ENCODE data around the gene MRPL38.
A peak's percentile ranks its signal among the peaks of the same experiment; 100 is the strongest.
"Not testable (repeated sequence)": the region's sequence is repeated elsewhere in the genome, so short reads cannot be mapped to it uniquely, and the experiment has no call there.

MRPL38 gene

DNA sequence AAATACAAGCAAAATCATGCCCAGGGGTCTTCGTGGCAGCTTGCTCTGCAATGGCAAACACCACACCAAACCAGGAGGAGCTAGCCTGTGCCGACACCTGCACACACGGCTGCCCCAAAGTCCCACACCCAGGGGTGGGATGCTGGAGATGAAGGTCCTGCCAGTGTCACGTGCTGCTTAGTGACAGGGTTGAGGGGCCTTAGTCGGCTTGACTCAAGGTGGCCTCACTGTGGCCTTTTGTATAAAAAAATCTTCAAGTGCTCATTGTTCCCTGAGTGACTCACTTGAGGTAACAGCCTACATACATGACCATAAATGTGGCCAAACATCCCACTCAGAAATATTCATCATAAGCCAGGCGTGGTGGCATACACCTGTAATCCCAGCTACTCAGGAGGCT, 15.2 kb downstream of the MRPL38 start:
- no peak overlapping the region for H3K27ac ChIP-seq
- no peak for TF ChIP-seq CTCF (conservative IDR thresholded peaks at IDR 0.05)

- no peak overlapping the region for H3K27ac ChIP-seq
- TF ChIP-seq CTCF (conservative IDR thresholded peaks at IDR 0.05) = no peak
Observed at GRCh38 chr17:75888484-75888883, 16.2 kb downstream of the MRPL38 start.

- H3K27ac ChIP-seq = not testable (repeated sequence)
Observed at GRCh38 chr17:75885860-75886259, 18.8 kb downstream of the MRPL38 start.

DNA sequence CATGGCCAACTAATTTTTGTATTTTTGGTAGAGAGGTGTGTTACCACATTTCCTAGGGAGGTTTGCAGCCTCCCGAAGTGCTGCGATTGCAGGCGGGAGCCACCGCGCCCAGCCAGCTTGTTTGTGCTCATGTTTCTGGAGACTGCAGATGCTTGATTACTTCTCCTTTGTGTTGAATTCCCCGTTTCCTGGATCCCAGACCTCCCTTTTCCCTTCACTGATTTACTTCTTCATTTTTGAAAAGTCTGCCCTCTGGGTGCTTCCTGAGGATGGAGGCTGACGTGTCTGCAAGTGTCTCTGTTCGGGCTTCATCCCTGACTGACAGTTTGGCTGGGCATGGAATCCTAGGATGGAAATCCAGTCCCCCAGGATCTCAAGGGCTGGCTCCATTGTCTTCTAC, 19.3 kb downstream of the MRPL38 start:
- no peak overlapping the region for H3K27ac ChIP-seq
- no peak for TF ChIP-seq CTCF (conservative IDR thresholded peaks at IDR 0.05)

DNA sequence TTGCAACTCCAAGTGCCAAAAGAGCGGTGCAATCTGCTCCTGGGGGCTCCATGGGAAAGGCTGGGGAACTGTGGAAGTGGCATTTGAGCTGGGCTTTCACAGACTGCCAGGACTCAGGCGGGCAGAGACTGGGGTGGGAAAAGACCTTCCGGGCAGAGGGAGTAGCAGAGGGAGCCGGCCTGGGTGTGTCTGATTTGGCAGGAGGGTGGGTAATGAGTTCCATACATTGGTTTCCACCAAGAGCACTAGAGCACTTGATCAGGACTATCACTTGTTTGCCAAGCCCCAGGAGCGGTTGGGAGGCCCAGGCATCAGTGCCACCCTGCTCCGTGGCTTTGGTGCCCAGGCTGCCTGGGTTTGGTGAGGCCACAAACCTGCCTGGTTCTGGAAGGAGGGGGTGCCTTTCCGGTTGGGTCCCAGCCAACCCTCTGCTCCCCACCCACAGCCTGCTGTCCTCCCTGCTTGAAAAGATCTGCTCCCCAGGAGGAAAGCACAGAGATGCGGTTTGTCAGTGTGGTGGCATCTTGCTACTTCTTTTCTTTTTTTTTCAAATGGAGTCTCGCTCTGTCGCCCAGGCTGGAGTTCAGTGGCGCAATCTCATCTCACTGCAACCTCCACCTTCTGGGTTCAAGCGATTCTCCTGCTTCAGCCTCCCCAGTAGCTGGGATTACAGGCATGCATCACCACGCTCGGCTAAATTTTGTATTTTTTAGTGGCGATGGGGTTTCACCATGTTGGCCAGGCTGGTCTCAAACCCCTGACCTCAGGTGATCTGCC, 22.8 kb downstream of the MRPL38 start:
- H3K27ac ChIP-seq = no peak overlapping the region
- no peak for TF ChIP-seq CTCF (conservative IDR thresholded peaks at IDR 0.05)

DNA sequence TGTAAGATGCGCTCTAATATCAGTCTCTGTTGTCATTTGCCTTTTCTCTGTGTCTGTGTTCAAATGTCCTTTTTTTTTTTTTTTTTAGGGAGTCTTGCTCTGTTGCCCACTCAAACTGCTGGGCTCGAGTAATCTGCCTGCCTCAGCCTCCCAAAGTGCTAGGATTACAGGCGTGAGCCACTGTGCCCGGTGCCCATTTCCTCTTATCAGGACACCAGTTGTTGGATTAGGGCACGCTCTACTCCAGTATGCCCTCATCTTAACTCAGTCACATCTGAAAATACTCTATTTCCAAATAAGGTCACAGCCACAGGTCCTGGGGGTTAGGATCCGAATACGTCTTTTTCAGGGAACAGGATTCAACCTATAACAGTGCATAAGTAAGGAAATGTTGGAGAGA, 24.4 kb downstream of the MRPL38 start:
- H3K27ac ChIP-seq = no peak overlapping the region
- no peak for TF ChIP-seq CTCF (conservative IDR thresholded peaks at IDR 0.05)

- peak within 1 kb of the TSS; percentile 75 for H3K27ac ChIP-seq
- peak; percentile 57 for TF ChIP-seq CTCF (conservative IDR thresholded peaks at IDR 0.05)
Observed at GRCh38 chr17:75878174-75878998, 26.3 kb downstream of the MRPL38 start, which contains the start of gene TRIM47. Gene TRIM47 (minus strand): TSS chr17:75878581. CDS start chr17:75878548, 33 bp downstream.
